Left forelimb (tissue), 1 donor: Measurements from ENCODE around the gene CRNN.

Experiments
- DNase-seq: peaks from one replicate; pipeline ENCODE4 v3.0.0-alpha.2; 2018; ENCODE audit warnings: low spot score

The CRNN gene

GRCh38 chr1:152413909-152414308 lies at the start of gene CRNN:
TSS of gene CRNN (minus strand) at chr1:152414263. CDS start at chr1:152412233, 2,030 bp downstream.
- DNase-seq, result no peak

DNA sequence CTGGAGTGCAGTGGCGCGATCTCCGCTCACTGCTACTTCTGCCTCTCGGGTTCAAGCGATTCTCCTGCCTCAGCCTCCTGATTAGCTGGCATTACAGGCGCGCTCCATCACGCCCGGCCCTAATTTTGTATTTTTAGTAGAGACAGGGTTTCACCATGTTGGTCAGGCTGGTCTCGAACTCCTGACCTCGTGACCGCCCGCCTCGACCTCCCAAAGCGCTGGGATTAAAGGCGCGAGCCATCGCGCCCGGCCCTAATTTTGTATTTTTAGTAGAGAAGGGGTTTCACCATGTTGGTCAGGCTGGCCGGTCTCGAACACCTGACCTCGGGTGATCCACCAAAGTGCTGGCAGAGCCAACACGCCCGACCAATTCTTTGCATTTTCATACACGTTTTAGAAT lies 48.6 kb upstream of the CRNN start:
- no peak for DNase-seq

DNA sequence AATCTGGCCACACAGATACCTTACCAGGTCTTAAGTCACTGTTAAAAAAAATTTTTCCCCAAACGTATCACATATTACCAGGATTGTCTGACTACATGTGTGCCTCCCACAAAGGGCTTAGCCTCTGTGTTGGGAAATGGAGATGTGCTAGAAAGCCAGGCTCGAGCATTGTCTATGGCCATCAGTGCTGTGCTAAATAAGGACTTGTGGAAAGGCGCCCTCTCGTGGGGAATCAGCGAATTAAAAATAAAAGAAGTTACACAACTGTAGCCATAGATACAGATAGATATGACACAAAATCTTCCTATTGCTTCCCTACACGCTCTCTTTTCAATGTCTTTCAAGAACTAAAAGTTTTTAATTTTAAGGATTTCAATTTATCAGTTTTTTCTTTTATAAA lies 47.5 kb upstream of the CRNN start:
- DNase-seq, result no peak

DNA sequence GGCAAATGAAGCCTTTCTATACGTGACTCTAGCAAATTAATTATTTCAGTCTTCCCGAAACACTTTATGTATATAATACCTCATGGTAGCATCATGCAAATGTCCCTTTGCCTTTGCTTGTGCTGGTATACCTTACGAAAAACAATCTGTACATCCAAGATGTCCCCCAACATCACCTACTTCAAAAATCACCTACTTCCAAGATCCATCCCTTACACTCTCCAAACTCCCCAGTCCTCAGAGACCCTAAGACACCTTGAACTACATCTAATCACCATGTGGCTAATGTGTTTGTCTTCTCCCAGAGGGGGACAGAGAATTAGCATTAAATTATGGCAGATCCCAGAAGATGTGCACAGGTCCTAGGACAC lies 46.5 kb upstream of the CRNN start:
- DNase-seq, result no peak

DNA sequence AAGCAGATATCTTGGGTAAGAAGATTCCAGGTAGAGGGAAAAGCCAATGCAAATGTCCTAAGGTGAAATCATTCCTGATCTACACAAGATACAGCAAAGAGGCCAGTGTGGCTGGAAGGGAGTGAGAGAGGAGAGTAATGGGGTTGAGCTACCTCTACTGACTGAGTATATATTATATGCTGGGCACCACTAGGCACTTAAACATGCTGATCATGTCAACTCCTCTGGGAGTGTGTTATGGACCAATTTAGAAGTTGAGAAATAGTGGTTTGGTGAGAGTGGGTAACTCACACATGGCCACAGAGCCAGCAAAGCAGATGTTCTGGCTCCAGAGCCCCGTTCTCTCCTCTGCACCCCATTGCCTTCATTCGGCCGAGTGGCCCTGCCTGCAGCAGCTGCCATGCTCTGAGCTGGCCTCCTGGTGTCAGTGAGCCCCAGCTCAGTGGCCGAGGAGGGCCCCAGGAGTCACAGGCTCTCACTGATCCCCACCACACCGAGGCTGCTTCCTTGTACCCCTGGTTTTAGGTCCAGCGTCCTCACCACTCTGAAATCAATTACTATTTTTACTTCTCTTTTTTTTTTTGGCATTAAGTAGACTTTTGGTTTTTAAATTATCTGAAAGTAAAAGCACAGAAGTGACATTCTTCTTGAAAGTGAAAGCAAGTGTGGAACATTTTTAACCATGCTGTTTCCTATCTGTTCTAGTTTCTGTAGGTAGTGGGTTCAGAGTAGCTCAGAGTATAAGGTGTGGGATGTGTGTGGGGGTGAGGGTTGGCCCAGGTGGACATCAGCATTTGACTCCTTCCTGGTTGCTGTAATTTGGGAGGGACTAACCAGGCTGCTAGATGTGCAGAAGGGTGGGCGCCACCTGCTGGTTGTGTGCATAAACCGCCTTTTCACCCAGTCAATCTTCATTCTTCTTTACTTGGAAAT lies 45.8 kb upstream of the CRNN start:
- no peak for DNase-seq

GRCh38 chr1:152458384-152459185 lies 44.5 kb upstream of the CRNN start:
- DNase-seq, result no peak

GRCh38 chr1:152457561-152457960 lies 43.5 kb upstream of the CRNN start:
- no peak for DNase-seq

- no peak for DNase-seq
These were observed 43.0 kb upstream of the CRNN start for GRCh38 chr1:152457071-152457470.

DNA sequence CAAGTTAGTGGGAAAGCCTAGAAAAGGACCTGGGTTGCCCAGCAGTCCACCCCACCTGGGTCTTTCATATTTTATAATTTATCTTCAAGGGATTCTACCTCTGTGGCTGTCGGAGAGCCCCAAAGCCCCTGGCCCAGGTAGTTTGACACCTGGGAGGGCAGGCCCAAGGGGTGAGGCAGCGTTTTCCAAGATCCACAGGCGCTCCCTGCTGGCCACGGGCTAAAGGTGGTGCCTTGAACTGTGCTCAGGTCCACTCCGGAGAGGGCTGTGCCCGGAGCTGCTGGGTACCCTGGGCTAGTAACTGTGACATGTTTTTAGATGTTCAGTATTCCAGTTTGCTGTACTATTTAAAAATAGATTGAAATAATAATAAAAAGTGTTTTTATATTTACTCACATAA lies 37.2 kb upstream of the CRNN start:
- DNase-seq, result no peak

DNA sequence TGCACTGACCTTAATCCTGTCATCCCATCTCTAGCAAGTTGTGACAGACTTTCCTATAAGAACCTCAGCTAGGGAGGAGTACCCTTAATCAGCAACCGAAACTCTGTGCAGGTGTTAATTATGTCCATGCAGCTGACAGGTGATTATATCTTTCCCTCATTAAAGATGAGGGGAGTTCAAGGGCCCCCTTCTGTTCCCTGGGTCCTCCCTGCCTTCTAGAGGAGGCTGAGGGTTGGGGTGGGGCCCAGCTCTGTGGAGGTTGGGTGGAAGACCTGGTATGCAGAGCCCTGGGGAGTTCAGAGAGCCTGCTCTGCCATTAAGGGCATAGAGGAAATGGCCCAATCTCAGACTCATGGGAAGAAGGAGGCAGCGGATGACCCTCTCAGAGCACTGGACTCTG lies 35.6 kb upstream of the CRNN start:
- no peak for DNase-seq

GRCh38 chr1:152448496-152448895 lies 34.4 kb upstream of the CRNN start:
- no peak for DNase-seq

DNA sequence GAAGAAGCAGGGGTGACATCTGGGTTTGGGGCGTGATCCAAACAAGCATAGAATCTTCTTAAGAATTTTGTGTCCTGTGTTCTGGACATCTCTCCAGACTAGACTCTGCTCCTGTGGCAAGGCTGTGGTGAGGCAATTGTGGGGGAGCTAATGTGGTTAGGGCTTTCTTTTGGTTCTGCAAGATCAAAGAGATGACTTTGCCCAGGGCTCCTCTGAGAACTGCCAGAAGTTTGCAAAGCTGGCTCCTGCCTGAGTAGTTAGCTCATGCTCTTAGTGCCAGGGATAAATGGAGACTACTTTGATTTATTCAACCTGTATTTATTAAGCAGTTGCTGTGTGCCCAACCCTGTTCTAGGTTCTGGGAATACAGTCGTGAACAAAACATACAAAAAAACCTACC lies 34.0 kb upstream of the CRNN start:
- DNase-seq, result no peak

DNA sequence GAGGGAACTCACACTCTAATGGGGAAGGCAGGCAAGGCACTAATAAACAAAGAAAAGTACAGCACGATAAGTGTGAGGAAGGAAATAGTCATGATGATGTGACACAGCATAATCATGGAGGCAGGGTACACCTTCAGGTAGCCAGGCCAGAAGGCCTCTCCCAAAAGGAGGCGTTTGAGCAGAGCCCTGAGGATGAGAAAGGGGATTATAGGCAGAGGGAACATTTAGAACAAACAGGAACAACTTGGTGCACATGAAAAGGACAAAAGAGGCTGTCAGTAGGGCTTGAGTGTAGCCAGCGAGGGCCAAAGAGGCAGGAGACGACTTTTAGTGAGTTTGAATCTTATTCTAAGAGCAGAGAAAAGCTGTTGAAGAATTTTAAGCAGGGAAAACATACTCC lies 33.4 kb upstream of the CRNN start:
- no peak for DNase-seq

- DNase-seq, result no peak
These were observed 30.0 kb upstream of the CRNN start for GRCh38 chr1:152444045-152444444.

- no peak for DNase-seq
These were observed 28.7 kb upstream of the CRNN start for GRCh38 chr1:152442765-152443164.

DNA sequence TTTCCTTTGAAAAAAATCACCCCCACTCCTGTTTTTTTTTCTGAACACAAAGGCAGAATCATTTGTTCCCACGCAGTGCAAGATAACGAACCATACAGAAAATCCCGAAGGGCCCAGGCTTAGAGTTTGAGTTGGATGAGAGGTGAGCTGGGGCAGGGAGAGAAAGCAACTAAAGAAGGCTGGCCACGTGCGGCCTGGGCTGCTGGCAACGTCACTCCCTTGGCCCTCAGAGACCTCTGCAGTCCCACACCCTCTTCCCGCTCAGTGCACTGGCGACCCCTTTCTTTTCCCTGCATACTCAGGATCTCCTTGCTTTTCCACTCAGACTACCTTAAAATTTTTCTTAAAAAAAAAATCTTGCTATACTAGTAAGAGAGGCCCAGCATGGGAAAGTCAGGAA lies 28.2 kb upstream of the CRNN start:
- DNase-seq, result no peak

DNA sequence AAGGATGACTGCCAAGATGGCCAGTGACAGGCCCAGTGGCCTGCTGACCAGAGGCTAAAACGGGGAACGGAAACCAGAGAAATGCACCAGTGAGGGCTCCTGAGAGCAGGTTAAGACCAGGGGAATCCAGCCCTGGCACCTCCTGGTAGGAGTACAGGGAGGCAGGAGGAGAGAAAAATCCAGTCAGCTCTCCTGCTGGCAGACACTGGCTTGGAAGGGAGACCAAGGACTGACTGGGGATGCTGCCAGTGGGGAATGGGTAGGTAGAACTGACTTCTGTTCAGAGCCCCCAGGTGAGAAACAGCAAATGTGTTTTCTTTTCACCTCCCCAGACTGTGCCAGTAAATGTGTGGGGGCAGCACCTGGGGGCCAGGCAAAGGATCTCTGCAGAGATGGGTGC lies 27.7 kb upstream of the CRNN start:
- DNase-seq, result no peak

- DNase-seq, result no peak
These were observed 26.8 kb upstream of the CRNN start for GRCh38 chr1:152440635-152441471.

DNA sequence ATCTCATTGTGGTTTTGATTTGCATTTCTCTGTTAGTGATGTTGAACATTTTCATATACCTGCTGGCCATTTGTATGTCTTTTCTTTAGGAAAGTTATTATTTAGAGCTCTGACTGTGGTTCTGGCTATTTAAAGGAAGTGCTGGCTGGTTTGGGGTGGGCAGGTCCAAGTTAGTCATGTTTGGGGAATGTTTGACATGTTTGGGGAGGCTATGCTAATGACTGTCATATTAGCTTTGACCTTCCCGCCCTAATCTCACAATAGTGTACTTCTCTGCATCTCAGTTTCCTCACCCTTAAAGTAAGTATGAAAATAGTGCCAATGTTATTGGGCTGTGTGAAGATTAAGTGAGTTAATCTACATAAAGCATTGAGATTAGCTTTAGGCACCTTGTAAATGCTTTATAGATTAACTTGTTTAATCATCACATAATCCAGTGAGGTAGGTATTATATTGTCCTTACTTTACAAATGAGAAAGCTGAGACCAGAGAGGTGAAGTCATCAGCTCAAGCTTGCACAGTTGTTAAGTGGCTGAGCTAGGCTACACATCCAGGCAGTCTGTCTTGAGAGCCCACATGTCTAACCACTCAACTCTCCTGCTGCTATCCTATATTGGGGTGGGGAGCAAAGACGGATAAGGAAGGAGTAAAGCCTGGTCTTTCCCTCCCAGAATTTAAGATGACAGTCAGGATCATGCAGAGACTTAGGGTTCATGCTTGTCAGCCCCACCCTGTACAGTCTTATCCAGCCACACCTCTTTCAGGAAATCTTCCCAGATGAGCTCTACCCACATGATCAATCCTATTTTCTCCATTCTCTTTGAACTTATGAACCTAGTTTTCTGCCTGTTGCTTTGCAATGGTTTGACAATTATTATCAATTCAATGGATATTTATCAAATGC lies 22.8 kb upstream of the CRNN start:
- no peak for DNase-seq

DNA sequence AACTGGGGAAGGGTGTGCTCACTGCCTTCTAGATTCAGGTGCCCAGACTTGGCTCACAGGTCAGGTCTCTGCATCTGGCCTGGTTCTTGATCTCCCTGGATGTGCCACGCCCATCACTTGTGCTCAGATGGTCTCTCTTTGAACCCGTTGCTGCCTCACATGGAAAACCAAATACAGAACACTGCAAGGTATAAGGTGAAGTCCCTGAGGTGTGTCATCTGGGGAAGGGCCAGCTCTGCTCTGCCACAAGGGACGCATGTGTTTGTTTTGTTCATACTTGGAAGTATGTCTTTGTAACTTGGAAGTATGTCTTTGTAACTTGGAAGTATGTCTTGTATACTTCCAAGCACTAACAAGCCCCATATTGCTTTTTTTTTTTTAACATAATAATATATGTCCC lies 13.4 kb upstream of the CRNN start:
- no peak for DNase-seq

- DNase-seq, result no peak
These were observed 12.7 kb upstream of the CRNN start for GRCh38 chr1:152426731-152427130.
